Fibroblast of the aortic adventitia (primary cell): ENCODE results near the gene WLS. TPM values are rescaled to one million over a fixed set of nuclear protein-coding genes. Genes with fewer than 3 reads are reported as not detected.

Experiments used
- DNase-seq: peaks from one replicate; pipeline ENCODE4 v3.0.0-alpha.2; 2010; ENCODE audit warnings: low read depth
- H3K4me3 ChIP-seq: 2 replicates; pipeline ENCODE4 v1.5.1; 2011; ENCODE audit warnings: low read depth, mild to moderate bottlenecking, control low read depth, low read length, moderate library complexity
- CTCF ChIP-seq: IDR thresholded peaks from 2 replicates; pipeline ENCODE4 v1.5.1; 2011; ENCODE audit warnings: mild to moderate bottlenecking, low read length, control low read depth, inconsistent platforms; ENCODE audit not compliant: insufficient read depth
- total RNA-seq: library from RNA; depleted of rRNA; stranded (reverse); fragments of >200 nt; gene quantifications from 2 replicates; pipeline ENCODE4 v1.2.3, GENCODE V29; 2012; ENCODE audit warnings: low replicate concordance

WLS gene
- total RNA-seq, 1 donor: 235 TPM

GRCh38 chr1:68149907-68150306 is 82.4 kb downstream of the WLS start:
- no peak for TF ChIP-seq CTCF
- H3K4me3 ChIP-seq: no peak overlapping the region
- no peak for DNase-seq

- no peak for DNase-seq
- no peak overlapping the region for H3K4me3 ChIP-seq
- TF ChIP-seq CTCF: no peak
Observed at GRCh38 chr1:68149110-68149798, 83.1 kb downstream of the WLS start.

GRCh38 chr1:68148631-68149030 is 83.7 kb downstream of the WLS start:
- H3K4me3 ChIP-seq: no peak overlapping the region
- DNase-seq: no peak
- no peak for TF ChIP-seq CTCF

- H3K4me3 ChIP-seq: no peak overlapping the region
- no peak for DNase-seq
- TF ChIP-seq CTCF: no peak
Observed at GRCh38 chr1:68147534-68148171, 84.7 kb downstream of the WLS start.

- DNase-seq: no peak
- no peak for TF ChIP-seq CTCF
- no peak overlapping the region for H3K4me3 ChIP-seq
Observed at GRCh38 chr1:68145418-68146126, 86.8 kb downstream of the WLS start.

- DNase-seq: no peak
- TF ChIP-seq CTCF: no peak
- no peak overlapping the region for H3K4me3 ChIP-seq
Observed at GRCh38 chr1:68144856-68145255, 87.5 kb downstream of the WLS start.
